Fibroblast of skin of left quadriceps (primary cell): Measurements from ENCODE around the gene TAF6L.
"Not testable (repeated sequence)": the region's sequence is repeated elsewhere in the genome, so short reads cannot be mapped to it uniquely, and the experiment has no call there.

ENCODE experiments used
- DNase-seq, 2 experiments: peaks; one replicate each; pipeline ENCODE4 v3.0.0-alpha.2; 2013; ENCODE audit warnings: low read depth in 2 of 2

The TAF6L gene, protein sequence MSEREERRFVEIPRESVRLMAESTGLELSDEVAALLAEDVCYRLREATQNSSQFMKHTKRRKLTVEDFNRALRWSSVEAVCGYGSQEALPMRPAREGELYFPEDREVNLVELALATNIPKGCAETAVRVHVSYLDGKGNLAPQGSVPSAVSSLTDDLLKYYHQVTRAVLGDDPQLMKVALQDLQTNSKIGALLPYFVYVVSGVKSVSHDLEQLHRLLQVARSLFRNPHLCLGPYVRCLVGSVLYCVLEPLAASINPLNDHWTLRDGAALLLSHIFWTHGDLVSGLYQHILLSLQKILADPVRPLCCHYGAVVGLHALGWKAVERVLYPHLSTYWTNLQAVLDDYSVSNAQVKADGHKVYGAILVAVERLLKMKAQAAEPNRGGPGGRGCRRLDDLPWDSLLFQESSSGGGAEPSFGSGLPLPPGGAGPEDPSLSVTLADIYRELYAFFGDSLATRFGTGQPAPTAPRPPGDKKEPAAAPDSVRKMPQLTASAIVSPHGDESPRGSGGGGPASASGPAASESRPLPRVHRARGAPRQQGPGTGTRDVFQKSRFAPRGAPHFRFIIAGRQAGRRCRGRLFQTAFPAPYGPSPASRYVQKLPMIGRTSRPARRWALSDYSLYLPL

DNA sequence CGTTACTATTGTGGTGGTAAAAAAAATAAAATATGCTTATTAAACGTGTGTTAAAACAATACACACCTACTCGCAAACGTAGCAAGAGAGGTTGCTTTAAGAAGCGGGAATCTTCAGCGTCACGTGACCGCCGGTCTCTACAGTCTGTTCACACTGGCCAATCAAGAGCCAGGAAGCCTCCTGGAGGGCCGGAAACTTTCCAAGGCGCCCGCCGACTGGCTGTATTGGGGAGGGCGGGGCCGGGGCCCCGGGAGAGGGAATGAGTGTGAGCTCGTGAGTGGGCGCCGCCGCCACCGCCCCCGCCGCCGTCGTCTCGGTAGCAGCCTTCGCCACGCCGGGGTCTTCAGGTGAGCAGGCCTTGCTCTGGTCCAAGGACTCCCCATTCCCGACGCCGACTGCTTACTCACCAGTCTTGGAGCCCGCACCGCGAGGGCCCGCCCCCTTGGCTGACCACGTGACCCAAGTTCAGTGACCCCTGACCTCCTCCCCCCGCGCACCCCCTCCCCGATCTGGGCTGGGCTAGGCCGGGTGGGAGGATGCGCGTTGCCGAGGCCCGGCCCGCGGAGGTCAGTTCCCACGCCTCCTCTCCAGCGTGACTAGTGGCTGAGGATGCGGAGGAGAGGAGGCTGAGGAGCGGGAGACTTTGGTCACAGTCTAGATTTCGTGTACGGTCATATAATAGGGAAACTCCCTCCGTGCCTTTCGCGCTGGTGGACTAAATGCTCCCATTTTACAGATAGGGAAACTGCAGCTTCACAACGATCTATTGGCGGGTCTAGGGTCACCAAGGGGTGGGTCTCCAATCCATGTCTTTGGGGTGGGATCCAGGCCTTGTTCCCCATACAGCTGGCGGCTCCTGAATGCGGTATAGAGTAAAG lies at the start of gene TAF6L:
Gene TAF6L (plus strand): TSS at position 253 of the 878 bp plus-strand sequence. CDS start 4,388 bp downstream, outside the sequence.
- peak; percentile 92 to 93 for DNase-seq

DNA sequence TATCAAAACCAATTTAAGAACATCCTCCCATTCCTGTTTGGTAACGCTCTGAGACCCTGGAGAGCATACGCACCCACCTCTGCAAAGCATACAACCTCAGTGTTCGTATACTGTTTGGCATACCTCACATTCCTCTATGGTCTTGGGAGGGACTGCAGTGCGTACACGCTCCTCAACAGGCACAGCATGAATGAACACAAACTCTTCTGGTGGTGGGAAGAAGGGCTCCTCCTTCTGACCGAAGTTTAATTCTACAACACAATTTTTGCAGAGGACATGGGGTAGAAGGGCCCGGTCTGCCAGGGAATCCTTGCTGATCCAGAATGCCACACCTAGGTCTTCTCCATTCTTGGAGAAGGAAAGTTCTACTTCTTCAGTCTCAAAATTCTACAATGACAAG lies 49.2 kb upstream of the TAF6L start:
- no peak for DNase-seq

- no peak for DNase-seq
These were observed 47.0 kb upstream of the TAF6L start for GRCh38 chr11:62724171-62724570.

DNA sequence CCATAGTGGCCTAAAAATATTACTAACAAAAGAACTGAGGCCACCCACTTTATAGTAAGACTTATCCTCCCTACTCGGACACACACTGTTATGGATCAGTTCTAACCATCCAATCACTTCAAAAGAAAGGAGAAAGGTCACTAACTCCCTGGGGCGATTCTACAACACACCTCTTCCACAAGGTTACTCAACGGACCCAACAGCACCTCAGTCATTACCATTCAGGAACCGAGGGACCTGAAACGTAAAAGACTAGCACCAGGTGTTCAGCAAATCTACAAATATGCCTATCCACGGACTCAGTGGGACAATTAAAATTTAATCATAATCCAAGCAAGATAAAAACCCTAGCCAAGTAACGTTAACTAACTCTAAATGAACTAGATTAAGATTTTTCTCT lies 45.5 kb upstream of the TAF6L start:
- DNase-seq, result no peak

DNA sequence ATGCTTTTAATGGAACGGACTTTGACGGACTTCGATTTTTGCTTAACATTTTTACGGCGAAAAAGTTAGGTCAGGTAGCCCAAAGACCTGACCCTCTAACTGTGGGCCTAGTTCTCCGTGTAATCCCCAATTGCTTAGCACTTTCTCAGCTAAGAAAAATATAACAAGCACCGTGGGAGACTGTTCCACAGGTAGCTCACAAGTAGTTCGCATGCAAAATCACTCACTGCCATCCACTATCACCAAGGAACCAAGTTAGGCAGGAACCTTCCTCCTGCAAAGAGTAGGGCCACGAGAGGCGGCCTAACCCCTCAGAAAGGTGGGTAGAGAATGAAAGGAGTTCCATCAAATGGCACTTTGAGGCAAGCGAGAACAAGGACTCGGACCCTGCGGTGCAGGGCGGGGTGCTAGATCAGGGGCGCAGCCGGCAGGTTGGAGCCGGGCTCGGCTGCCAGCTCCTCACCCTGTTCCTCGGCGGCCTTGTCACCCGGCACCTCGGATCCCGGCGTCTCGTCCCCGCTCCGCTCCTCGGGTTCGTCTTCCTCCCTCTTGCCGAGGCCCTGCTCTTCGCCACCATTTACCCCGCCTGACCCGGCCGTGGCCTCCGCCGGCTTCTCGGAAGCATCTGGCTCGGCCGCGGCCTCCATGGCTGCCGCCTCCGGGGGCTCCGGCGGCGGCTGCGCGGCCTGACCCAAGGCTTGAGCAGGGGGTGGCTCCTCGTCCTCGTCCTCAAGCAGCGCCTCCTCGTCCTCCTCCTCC lies 44.9 kb upstream of the TAF6L start:
- no peak for DNase-seq

- no peak for DNase-seq
These were observed 44.4 kb upstream of the TAF6L start for GRCh38 chr11:62726915-62727164.

DNA sequence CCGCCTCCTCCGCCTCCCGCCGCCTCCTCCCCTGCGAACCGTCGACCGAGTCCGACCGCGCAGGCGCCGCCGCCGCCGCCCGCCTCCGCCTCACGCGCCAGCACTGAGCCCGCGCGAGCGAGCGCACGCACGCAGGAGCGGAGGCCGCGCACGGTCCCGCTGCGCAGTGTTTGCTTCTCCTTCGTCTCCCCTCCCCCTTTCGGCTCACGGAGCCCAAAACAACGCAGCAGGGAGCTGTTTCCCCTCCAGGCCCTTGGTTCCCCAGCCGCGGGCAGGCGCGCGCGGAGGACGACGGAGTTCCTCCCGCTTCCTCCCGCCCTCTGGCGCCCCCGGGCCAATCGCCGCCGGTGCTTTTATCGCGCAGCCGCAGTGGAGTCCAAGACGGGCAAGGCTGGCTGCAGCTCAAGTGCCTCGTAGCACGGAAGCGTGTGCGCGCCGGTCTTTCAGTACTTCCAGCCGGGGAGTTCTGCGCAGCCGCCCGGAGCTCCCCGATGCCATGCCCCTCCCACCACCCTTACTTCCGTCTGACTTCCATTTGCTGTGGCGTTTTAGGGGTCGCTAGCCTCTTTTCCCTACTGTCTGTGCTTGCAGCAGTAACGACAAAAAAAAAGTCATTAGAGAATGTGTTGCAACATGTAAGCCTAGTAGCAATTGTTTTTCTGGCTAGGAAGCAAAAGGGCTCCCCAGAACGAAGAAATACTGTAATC lies 43.9 kb upstream of the TAF6L start, which contains the start of gene HNRNPUL2:
Gene HNRNPUL2 (minus strand): TSS at position 293 of the 707 bp plus-strand sequence. CDS start 301 bp downstream, outside the sequence.
- DNase-seq, result peak; percentile 98 to 99

GRCh38 chr11:62727872-62728170 lies 43.4 kb upstream of the TAF6L start:
- DNase-seq, result peak; percentile 97 to 98

DNA sequence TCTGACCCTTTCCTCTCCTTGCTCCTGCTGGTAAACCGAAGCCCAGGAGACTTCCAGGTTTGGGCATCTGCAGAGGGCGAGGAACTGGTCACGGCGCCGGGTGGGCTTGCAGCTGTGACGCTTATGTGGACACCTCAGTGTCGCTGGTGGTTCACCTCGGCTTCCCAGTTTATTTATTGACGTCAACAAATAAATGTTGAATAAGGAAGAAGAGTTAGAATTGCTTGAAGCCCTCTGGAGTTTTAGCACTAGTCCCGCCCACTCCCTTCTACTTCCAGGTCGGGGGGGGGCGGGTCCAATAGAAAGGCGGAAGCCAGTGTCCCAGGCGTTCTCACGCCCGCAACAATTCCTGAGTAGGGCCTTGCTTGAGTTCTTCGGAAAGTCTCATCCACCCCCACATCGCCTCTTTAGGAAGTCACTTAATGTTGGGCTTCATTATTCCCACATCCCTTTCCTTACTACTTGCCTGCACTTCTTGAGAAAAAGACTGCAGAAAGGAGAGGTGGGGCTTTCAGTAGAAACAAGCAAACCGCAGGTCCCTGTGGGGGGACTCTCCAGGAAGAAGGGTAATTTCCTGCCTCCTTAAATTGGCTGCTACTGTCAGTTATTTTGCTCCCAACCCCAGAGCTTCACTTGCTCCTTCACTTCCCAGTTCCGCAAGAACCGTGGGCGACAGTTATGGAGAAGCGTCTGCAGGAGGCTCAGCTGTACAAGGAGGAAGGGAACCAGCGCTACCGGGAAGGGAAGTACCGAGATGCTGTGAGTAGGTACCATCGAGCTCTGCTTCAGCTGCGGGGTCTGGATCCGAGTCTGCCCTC lies 42.8 kb upstream of the TAF6L start, which contains the start of gene TTC9C:
Gene TTC9C (plus strand): TSS at position 316 of the 818 bp plus-strand sequence. CDS start 363 bp downstream, at position 679.
- peak; percentile 67 to 71 for DNase-seq

DNA sequence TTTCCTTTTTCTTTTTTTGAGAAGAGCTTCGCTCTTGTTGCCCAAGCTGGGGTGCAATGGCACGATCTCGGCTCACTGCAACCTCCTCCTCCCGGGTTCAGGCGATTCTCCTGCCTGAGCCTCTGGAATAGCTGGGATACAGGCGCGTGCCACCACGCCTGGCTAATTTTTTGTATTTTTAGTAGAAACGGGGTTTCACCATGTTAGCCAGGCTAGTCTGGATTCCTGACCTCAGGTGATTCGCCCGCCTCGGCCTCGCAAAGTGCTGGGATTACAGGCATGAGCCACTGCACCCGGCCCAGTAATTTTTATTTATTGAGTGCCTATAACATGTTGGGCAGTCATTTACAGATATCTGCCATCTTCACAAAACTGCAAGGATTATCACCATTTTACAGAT lies 41.1 kb upstream of the TAF6L start:
- DNase-seq, result not testable (repeated sequence)

DNA sequence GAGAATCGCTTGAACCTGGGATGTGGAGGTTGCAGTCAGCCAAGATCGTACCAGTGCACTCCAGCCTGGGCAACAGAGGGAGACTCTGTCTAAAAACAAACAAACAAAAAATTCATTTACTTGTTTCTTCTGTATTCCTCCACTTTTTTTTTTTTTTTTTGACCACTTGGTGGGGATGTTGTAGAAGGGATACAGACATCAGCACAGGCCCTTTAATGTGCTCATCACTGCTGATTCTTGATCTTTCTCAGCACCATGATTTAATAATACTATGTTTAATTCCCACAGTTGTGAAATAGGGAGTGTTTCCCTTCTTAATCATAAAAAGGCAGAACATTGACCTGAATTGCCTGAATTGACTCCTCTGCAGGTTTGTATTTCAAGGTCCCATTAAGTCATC lies 38.4 kb upstream of the TAF6L start:
- DNase-seq, result no peak

GRCh38 chr11:62737196-62737595 lies 34.0 kb upstream of the TAF6L start:
- no peak for DNase-seq

DNA sequence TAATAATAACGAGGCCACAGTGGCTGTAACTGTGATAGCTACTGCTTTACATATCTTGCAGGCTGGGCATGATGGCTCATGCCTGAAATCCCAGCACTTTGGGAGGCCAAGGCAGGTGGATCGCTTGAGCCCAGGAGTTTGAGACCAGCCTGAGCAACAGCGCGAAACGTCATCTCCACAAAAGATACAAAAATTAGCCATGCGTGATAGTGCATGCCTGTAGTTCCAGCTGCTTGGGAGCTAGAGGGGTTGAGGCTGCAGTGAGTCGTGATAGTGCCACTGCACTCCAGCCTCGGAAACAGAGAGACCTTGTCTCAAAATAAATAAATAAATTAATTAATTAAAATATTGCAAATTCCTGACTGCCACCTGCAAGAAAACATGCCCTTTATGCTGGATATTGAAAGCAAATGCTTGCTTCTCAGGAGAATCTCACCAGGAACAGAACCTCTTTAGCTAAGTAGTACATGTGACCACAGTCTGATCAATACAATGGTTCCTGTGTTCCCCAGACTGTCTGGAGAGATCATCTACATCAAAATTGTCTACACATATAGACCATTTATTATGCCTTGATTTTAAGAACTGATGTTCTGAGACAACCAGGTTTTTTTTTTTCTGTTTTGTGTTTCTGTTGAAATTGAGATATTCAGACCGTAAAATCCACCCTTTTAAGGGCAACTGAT lies 23.6 kb upstream of the TAF6L start:
- DNase-seq, result no peak

DNA sequence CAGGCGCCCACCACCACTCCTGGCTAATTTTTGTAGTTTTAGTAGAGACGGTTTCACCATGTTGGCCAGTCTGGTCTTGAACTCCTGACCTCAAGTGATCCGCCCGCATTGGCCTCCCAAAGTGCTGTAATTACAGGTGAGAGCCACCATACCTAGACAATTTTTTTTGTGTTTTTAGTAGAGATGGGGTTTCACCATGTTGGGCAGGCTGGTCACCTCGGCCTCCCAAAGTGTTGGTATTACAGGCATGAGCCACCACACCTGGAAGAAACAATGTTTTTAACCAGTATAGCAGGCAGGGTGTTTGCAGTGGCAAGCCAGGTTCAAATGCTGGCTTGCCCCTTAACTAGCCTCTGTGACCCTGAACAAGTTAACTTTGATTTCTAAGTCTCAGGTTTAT lies 21.3 kb upstream of the TAF6L start:
- not testable (repeated sequence) for DNase-seq

GRCh38 chr11:62752177-62752785 lies 18.9 kb upstream of the TAF6L start:
- DNase-seq, result no peak

DNA sequence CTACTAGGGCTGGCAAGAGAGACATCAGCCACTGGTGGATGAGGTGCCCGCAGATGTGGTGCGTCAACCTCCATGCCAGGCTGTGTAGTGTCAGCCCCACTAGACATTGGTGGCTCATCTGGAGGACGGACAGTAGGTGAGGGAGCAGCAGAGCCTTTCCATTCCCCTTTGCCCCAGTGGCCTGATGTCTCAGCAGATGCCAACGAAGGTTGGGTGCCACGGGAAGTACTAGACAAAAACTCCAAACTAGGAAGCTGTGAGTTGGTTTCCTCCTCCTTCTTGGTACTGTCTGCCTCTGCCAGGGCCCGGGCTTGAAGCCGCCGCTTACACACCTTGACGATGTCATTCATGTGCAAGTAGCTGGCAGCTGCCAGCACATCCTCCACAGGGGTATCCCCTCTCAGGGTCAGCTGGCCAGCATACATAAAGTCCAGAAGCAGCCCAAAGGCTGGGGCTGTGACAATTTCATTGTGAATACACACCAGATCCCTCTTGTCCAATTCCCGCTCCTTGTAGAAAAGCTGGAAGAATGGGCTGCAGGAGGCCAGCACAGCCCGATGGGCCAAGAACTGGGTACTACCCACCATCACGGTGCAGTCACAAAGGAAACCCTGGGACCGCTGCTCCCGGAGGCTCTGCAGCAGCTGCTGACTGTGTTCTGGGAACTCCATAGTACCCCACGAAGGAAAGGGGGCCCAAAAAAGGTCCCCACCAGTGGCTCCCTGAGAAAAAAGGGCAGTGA lies 18.0 kb upstream of the TAF6L start:
- no peak for DNase-seq

DNA sequence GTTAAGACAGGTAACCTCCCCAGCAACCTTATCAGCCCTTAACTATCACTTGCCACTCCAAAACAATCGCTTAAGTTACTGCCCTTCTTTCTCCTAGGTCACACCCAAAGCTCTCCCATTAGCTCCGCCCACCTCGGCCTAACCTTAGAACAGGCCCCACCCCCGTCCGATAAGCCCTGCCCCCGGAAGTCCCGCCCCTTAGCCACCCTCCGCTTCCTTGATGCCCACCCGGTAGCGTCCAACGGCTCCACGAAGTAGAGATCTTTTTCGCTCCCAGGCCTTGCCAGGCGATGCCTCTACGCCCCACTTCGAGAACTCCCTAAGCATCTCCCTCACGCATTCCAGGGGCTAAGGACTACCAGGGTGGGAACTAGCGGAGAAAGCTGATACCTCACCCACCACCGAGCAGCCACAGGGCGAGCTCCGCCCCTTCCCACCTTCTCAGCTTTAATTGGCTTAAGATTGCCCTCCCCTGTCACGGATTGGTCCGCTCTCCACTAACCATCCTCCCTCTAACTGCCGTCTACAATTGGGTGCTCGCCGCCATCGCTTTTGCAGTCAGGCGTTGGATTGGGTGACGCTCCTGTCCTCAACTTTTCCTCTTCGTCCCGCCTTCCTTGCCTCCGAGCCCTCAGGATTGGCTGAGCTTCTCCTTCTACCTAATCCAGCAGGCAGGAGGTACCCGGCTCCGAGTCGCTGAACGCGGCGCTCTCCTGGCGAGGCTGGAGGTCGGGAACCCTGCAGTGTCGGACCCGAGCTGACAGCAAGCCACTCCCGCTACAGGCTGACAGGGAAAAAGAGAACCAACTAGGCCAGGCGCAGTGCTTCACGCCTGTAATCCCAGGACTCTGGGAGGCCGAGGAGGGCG lies 17.2 kb upstream of the TAF6L start, which contains the start of gene ZBTB3:
Gene ZBTB3 (minus strand): TSS at position 425 of the 868 bp plus-strand sequence. CDS start 496 bp downstream, outside the sequence.
- peak; percentile 98 for DNase-seq
